OCI-LY1 (cell line): Measurements from ENCODE around the gene EFCAB5.

Source experiments
- CTCF ChIP-seq: fragments of 200-600 bp; sonication (generic), shearing (Covaris generic); IDR thresholded peaks from 2 replicates; pipeline ENCODE4 v1.5.1; 2017; ENCODE audit warnings: mild to moderate bottlenecking, antibody characterized with exemption, low read length, moderate library complexity, mixed read lengths
- EZH2 ChIP-seq: fragments of 200-600 bp; sonication (generic), shearing (Covaris generic); IDR thresholded peaks from 2 replicates; pipeline ENCODE4 v1.8.0; 2017; ENCODE audit warnings: borderline replicate concordance, mixed run types, mild to moderate bottlenecking, antibody characterized with exemption, low read length, moderate library complexity, mixed read lengths

GRCh38 chr17:29918922-29919856, 22.2 kb upstream of the EFCAB5 start:
- TF ChIP-seq EZH2, result no peak
- TF ChIP-seq CTCF, result no peak
